Measurements from ENCODE around the gene PCNA. TPM values are rescaled to one million over a fixed set of nuclear protein-coding genes. Genes with fewer than 3 reads are reported as not detected.

Gene PCNA
- total and polyA plus RNA-seq, 9 of the 15 experiments (the other 6 are each of a cell fraction or from before 2014, with no cell fraction given) = 213 to 390 (median 291) TPM

DNA sequence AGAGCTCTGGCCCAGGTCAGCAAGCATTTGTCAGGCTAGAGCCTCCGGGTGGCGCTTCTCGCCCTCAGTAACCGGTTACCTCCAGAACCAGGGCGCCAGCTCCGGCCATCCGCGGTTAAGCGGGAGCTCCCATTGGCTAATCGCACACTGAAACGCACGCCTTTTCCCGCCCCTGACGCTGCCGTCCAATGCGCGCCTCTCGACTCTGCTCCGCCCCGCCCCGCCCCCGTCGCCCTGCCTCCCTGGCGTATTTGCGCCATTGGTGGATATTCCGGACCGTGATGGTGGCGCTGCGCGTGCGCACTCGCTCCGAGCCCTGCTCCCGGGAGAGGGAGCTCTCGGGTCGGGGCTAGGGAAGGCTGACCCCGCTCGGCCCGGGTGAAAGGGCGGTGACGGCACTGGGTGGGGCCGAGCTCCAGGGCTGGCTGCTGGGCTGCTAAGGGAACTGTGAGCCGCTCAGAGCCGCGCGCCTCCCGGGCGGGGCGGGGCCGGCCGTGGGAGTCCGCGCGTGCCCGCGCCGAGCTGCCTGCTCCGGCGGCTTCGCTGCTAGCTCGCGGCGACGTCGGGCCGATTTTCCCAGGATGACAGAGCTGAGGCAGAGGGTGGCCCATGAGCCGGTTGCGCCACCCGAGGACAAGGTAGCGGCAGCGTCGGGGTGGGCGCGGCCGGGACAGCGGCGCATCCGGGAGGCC, 6.9 kb upstream of the PCNA start, which contains the start of gene CDS2 (continued):
- TF ChIP-seq KHSRP (IDR thresholded peaks at IDR 0.05) (no peak), RBM39 (optimal IDR thresholded peaks at IDR 0.05; ENCODE audit: low read depth, low read length) (no peak), IFI16 (CRISPR knock-in tag; IDR thresholded peaks at IDR 0.05) (no peak), CGGBP1 (CRISPR knock-in tag; IDR thresholded peaks at IDR 0.05) (no peak), HNRNPL (IDR thresholded peaks at IDR 0.05; ENCODE audit: low read depth, low read length) (no peak), TAF9B (IDR thresholded peaks at IDR 0.05; ENCODE audit: partially characterized antibody) (no peak), FUS (optimal IDR thresholded peaks at IDR 0.05; ENCODE audit: low read depth, low read length) (peak; percentile 58), HNRNPK (IDR thresholded peaks at IDR 0.05; ENCODE audit: low read depth, low read length, poor library complexity, severe bottlenecking) (no peak), TFAM (CRISPR knock-in tag; conservative IDR thresholded peaks at IDR 0.05) (no peak), YBX1 (IDR thresholded peaks at IDR 0.05) (no peak), RHOXF2B (CRISPR knock-in tag; conservative IDR thresholded peaks at IDR 0.05) (no peak), TGIF2 (CRISPR knock-in tag; IDR thresholded peaks at IDR 0.05) (no peak), FOS (IDR thresholded peaks at IDR 0.05; ENCODE audit: extremely low read depth, insufficient read length) (no peak), PRDM10 (IDR thresholded peaks at IDR 0.05; ENCODE audit: partially characterized antibody) (no peak), ZNF707 (CRISPR knock-in tag; conservative IDR thresholded peaks at IDR 0.05) (no peak), ZNF695 (CRISPR knock-in tag; IDR thresholded peaks at IDR 0.05) (no peak), SIN3B (IDR thresholded peaks at IDR 0.05; ENCODE audit: low read depth) (no peak), HDAC1 (IDR thresholded peaks at IDR 0.05) (no peak), DPF2 (IDR thresholded peaks at IDR 0.05) (no peak), KDM1A (IDR thresholded peaks at IDR 0.05) (no peak), ZNF507 (tag; conservative IDR thresholded peaks at IDR 0.05) (no peak), FOXK1 (CRISPR knock-in tag; IDR thresholded peaks at IDR 0.05; ENCODE audit: borderline replicate concordance) (no peak), HMGN3 (IDR thresholded peaks at IDR 0.05; ENCODE audit: borderline replicate concordance, extremely low read depth, insufficient read length, low read depth, low read length) (peak; percentile 67), BDP1 (IDR thresholded peaks at IDR 0.05; ENCODE audit: insufficient read depth, insufficient read length) (no peak), RAD51 (IDR thresholded peaks at IDR 0.05; ENCODE audit: borderline replicate concordance, low read depth) (no peak)
- TF ChIP-seq, protein P1, sequence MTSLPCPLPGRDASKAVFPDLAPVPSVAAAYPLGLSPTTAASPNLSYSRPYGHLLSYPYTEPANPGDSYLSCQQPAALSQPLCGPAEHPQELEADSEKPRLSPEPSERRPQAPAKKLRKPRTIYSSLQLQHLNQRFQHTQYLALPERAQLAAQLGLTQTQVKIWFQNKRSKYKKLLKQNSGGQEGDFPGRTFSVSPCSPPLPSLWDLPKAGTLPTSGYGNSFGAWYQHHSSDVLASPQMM (CRISPR knock-in tag; IDR thresholded peaks at IDR 0.05) = no peak

Measured in K562 (cell line).